Measurements from ENCODE around the gene TNS3. TPM values are rescaled to one million over a fixed set of nuclear protein-coding genes. Genes with fewer than 3 reads are reported as not detected.

The TNS3 gene
- total and polyA plus RNA-seq, 10 of the 15 experiments (the other 5 are each of a cell fraction or from before 2014, with no cell fraction given) = 0.27 to 2.7 (median 0.79) TPM

DNA sequence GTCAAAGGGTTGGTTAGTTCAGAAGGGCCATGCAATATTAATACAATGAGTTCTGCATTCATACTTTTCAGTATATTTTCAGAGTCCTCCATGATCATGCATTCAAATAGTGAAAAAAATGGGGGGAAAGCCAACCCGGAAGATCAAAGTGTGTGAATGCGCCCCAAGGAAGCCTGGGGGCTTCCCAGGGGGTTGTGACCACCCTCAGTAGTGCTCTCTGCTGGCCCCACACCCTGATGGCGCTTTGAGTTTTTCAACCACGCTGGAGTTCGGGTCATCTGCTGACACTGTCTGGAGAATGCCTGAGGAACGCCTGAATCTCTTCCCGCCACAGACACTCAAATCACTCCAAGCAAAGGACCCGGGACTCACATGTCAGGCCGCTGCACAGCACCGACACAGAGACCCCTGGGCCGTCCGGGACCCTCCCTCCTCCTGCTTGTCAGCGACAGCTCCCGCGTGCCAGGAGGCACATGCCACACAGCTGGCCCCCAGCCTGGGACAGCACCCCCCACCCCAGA lies 1.0 kb downstream of the TNS3 start (continued):
- no peak for TF ChIP-seq NR2C1 (IDR thresholded peaks at IDR 0.05)
- no peak for TF ChIP-seq MEF2B (IDR thresholded peaks at IDR 0.05; ENCODE audit: partially characterized antibody, poor library complexity, severe bottlenecking)
- TF ChIP-seq DPF2 (IDR thresholded peaks at IDR 0.05) = no peak
- no peak for TF ChIP-seq SMARCA5 (IDR thresholded peaks at IDR 0.05)
- no peak for TF ChIP-seq EP300 (IDR thresholded peaks at IDR 0.05; ENCODE audit: borderline replicate concordance in 1 of 2, control insufficient read depth in 1 of 2, low read depth in 2 of 2, low read length in 2 of 2)
- no peak for TF ChIP-seq FOXK2 (IDR thresholded peaks at IDR 0.05)

DNA sequence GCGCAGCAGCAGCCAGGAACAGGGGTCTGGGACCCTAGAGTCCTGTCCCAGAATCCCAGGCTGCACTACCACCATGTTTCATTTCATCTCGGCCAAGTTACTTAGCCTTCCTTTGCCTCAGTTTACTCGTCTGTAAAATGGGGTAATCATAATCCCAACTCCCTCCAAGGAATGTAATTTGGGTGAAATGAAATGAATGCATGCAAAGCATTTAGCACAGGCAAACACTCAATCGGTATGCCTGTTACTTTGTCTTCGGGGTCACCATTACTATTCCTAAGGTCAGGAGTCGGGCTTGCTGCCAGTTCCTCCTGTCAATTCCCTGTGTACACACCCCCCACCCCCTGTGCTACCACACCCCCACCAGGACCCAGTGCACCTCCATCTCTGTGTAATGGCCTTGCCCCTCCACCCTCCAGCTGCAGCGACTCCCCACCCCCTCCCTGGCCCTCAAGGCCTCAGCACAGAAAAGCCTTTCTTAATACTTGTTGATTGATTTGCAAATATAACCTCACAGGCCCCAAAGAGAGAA lies 1.7 kb downstream of the TNS3 start:
- in situ Hi-C loops (cut with MboI) = no loop called here
- CTCF ChIA-PET = no interaction called here
- H3K9me3 ChIP-seq (replicated peaks; ENCODE audit: control insufficient read depth, insufficient read depth, low read length) = no peaks in the 10 kb centered on the region
- H3K9ac ChIP-seq (ENCODE audit: control insufficient read depth, insufficient read depth, low read length) = no peak overlapping the region
- RAD21 ChIA-PET (ENCODE audit: unreplicated experiment) = no interaction called here
- H4K20me1 ChIP-seq (ENCODE audit: control insufficient read depth, insufficient read depth) = no peaks in the 10 kb centered on the region
- no peak overlapping the region for H2AFZ ChIP-seq (ENCODE audit: control insufficient read depth, low read depth, low read length)
- WGBS (ENCODE audit: insufficient coverage, insufficient replicate concordance, low lambda C conversion rate, missing lambda C conversion rate) = 67% methylated on average over 7 of the region's 7 CpGs
- no peak overlapping the region for H3K27ac ChIP-seq (ENCODE audit: control insufficient read depth, insufficient read depth)
- no peaks in the 10 kb centered on the region for H3K79me2 ChIP-seq (ENCODE audit: control insufficient read depth, insufficient read depth, low read length)
- BruUV-seq (replicated peaks) = no TSS peak
- no peaks in the 10 kb centered on the region for H3K36me3 ChIP-seq (ENCODE audit: control insufficient read depth in 2 of 2, insufficient read depth in 2 of 2, low read length in 1 of 2)
- POLR2A ChIA-PET = no interaction called here
- DNase-seq (ENCODE audit: low read depth, low spot score) (no peak), FAIRE-seq (no peak), ATAC-seq (no peak)
- intact Hi-C loops (cut with micrococcal nuclease; ENCODE audit: unreplicated experiment) = no loop called here
- no peak overlapping the region for H3K4me2 ChIP-seq (ENCODE audit: control insufficient read depth, insufficient read depth)
- SMC1A ChIA-PET (ENCODE audit: uncharacterized antibody, unreplicated experiment) = no interaction called here
- peaks cover 14% of the 10 kb centered on the region for H3K4me1 ChIP-seq (ENCODE audit: control insufficient read depth, insufficient read depth, low read length)
- peaks cover 7 to 24% of the 10 kb centered on the region in 2 experiments for H3K27me3 ChIP-seq (replicated peaks in 1 of 2; ENCODE audit: control insufficient read depth in 2 of 2, insufficient read depth in 2 of 2, low read length in 1 of 2)
- no peak overlapping the region for H3K4me3 ChIP-seq
- TF ChIP-seq HDAC2 (IDR thresholded peaks at IDR 0.05) (no peak), HDAC6 (IDR thresholded peaks at IDR 0.05; ENCODE audit: unreplicated experiment) (no peak), HCFC1 (IDR thresholded peaks at IDR 0.05; ENCODE audit: low read length) (no peak)
- TF ChIP-seq, protein P1, sequence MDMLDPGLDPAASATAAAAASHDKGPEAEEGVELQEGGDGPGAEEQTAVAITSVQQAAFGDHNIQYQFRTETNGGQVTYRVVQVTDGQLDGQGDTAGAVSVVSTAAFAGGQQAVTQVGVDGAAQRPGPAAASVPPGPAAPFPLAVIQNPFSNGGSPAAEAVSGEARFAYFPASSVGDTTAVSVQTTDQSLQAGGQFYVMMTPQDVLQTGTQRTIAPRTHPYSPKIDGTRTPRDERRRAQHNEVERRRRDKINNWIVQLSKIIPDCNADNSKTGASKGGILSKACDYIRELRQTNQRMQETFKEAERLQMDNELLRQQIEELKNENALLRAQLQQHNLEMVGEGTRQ (IDR thresholded peaks at IDR 0.05; ENCODE audit: borderline replicate concordance, low read depth, low read length) = no peak

Measured in GM12878 (cell line).